Measurements from ENCODE around the gene VENTX.
"Not testable (repeated sequence)": the region's sequence is repeated elsewhere in the genome, so short reads cannot be mapped to it uniquely, and the experiment has no call there.

Gene VENTX

DNA sequence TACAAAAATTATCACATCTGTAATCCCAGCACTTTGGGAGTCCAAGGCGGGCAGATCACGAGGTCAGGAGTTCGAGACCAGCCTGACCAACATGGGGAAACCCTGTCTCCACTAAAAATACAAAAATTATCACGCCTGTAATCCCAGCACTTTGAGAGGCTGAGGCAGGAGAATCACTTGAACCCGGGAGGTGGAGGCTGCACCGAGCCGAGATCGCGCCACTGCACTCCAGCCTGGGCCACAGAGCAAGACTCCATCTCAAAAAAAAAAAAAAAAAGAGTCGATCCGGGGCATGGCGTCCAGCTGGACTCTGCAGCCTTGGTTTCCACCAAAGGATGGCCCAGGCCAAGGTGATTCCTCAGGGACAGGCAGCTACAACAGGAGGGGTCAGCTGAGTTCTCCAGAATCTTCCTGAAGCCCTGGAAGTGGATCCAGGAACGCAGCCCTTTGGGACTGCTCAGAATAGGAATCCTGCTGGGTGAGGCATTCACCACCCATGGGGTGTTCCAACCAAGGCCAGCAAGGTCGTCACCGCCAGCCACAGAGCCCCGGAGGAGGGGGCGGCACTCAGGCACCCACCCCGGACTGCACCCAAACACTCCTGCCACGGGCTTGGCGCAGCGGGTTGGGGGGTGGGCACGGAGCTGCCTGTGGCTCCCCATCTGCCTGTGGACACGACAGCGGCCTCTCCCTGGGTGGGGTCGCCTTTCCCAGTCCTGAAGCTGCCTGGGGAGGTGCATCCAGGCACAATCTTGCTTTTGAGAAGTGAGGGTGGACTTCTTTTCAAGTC lies 19.7 kb upstream of the VENTX start:
- DNase-seq, result no peak

DNA sequence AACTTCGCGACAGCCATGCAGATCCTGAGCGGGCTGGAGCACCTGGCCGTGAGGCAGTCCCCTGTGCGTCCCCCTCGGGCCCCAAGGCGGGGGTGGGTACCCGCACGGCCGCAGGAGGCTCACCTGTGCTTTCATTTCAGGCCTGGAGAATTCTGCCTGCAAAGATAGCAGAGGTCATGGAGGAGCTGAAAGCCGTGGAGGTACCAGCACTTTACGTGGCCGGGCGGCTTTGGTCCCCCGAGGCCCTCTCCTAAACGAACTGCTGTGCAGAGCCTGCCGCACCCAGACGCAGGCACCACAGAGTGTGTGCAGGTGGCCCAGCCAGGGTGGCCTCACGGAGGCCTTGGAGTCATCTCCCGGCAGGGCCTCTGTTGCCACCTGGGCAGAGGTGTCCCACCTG lies 18.8 kb upstream of the VENTX start:
- no peak for DNase-seq

DNA sequence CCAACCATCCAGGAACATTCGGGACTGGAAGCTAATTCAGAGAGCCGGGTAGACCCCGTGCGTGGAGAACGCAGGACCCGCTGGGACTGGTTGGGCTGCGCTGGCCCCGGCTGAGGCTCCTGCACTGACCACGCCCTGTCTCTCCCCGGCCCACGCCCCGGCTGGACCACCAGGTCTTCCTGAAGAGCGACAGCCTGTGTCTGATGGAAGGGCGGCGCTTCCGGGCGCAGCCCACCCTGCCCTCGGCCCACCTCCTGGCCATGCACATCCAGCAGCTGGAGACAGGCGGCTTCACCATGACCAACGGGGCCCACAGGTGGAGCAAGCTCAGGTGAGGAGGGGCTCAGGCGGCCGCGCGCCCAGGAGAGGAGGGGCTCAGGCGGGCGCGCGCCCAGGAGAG lies 17.9 kb upstream of the VENTX start:
- DNase-seq, result no peak

GRCh38 chr10:133221331-133221730 lies 16.3 kb upstream of the VENTX start:
- DNase-seq, result no peak

DNA sequence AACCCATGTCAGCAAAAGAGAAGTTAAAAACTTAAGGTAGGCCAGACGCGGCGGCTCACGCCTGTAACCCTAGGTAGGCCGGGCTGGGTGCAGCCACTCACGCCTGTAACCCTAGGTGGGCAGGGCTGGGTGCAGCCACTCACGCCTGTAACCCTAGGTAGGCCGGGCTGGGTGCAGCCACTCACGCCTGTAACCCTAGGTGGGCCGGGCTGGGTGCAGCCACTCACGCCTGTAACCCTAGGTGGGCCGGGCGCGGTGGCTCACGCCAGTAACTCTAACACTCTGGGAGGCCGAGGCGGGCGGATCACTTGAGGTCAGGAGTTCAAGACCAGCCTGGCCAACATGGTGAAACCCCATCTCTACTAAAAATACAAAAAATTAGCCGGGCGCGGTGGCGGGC lies 15.9 kb upstream of the VENTX start:
- DNase-seq, result not testable (repeated sequence)

- no peak for DNase-seq
These were observed 13.6 kb upstream of the VENTX start for GRCh38 chr10:133224076-133224475.

GRCh38 chr10:133224756-133225372 lies 12.8 kb upstream of the VENTX start:
- DNase-seq, result no peak

- DNase-seq, result no peak
These were observed 11.9 kb upstream of the VENTX start for GRCh38 chr10:133225707-133226191.

- DNase-seq, result no peak
These were observed 11.3 kb upstream of the VENTX start for GRCh38 chr10:133226251-133226808.

DNA sequence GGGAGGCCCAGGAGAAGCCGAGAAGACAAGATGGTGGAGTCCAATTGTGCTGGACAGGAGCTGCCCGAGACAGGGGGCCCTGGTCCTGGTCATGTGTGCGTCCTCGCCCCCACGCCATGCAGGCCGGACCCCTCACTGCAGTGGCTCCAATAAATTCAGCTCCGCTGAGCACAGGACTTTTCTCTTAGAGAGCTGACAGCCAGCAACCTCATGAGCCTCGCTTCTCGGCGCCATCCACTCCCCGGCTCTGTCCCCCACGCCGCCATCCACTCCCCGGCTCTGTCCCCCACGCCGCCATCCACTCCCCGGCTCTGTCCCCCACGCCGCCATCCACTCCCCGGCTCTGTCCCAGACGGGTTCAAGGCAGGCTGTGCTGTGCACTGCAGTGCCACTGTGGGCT lies 10.4 kb upstream of the VENTX start:
- DNase-seq, result no peak

DNA sequence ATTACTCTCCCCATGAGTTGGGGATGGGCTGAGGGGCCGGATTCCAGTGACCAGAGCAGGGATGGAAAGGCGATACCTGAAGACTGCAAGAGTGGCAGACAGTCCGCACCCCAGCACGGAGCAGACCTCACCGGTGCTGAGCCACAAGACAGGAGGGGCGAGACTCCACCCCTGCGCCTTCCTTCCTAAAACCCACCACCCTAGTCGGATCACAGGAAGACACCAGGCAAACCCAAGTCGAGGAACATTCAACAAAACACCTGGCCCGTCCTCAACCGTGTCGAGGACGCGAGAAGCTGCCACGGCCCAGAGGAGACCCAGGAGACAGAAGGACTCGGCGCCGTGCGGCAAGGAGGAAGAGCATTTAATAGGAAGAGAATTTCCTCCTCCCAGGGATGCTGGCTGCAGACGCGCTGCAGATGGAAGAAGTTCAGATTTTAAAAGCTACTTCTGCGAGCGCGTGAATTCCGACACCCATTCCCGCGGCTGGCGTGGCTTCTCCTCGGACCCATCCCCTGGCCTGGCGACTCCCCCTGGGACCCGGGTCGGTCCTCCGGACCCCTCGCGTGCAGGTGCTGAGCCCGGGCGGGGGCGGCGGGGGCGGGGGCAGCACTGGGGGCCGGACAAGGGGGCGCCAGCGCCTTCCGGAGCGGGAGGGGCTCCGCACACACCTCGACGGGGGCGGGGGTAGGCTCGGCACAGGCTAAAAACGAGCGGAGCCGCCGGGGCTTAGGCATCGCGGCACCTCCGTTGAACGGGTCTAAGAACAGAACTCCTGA lies 8.2 kb upstream of the VENTX start:
- no peak for DNase-seq

DNA sequence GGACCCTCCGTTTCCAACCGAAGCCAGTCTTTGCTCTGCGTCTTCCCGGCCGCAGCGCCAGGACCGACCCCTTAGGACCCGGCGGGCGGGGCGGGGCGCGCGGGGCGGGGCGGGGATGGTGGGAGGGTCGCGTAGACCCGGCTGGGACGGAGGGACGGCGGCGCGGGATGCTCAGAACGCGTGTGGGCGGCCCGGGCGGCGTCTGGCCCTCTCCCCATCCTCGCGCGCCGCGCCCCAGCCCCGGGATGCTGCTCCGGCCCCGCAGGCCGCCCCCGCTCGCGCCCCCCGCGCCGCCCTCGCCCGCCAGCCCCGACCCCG lies 7.7 kb upstream of the VENTX start, which contains the start of gene UTF1:
Gene UTF1 (plus strand): TSS at position 174 of the 318 bp plus-strand sequence. CDS start 72 bp downstream, at position 246.
- DNase-seq, result no peak

DNA sequence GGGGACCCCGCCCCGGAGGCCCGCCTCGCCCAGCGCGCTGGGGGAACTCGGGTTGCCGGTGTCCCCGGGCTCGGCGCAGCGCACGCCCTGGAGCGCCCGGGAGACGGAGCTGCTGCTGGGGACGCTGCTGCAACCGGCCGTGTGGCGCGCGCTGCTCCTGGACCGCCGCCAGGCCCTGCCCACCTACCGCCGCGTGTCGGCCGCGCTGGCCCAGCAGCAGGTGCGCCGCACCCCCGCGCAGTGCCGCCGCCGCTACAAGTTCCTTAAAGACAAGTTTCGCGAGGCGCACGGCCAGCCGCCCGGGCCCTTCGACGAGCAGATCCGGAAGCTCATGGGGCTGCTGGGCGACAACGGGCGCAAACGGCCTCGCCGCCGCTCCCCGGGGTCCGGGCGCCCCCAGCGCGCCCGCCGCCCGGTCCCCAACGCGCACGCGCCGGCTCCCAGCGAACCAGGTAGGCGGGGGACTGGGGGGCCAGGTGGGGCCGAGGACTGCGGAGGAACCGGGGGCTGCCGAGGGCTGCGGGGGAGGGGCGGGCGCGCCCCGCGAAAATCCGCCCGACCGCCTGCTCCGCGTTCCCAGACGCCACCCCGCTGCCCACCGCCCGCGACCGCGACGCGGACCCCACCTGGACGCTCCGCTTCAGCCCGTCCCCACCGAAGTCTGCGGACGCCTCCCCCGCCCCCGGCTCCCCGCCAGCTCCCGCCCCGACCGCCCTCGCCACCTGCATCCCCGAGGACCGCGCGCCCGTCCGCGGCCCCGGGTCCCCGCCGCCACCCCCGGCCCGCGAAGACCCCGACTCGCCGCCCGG lies 7.1 kb upstream of the VENTX start:
- no peak for DNase-seq

- DNase-seq, result no peak
These were observed 6.3 kb upstream of the VENTX start for GRCh38 chr10:133231244-133231945.

DNA sequence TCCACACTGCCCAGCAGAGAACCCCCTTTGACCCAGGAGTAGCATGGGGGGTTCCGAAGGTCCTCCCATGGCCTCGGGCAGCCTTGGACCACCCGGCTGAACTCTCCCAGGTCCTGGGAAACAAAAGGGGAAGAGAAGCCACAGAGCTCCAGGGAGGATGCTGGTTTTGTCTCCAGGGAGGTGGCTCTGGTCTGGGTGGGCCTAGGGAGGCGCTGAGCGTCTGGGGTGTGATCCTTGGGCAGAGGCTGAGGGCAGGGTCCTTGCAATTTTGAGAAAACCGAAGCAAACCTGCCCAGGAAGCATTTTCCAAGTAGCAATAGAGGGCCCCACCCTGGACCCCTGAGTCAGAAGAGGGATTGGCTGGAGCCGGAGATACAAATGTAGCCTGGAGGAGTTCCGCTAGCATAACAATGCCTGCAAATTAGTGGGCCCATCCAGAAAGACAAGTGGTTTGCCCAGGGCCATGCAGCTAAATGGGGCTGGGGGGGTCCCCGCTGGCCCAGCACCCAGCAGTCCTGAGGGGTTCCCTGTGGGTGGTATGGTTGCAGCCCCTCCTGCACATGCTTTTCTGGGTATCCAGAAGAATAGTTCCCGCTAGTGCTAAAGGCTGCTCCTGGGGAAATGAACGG lies 5.6 kb upstream of the VENTX start:
- DNase-seq, result no peak

DNA sequence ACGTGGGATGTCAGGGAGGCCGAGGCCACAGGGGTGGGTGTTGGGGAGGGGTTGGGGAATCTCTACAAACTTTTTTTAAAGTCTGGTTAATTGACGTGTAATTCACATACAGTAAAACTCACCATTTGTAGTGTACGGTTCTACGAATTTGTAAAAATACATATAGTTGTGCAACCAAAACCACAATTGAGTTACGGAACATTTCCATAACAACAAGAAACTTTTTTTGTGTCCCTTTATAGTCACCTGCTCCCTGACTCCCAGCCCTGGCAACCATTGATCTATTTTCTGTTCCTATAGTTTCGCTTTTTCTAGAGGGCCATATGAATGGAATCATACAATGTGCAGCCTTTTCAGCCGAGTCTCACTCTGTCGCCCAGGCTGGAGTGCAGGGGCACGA lies 2.9 kb upstream of the VENTX start:
- not testable (repeated sequence) for DNase-seq

DNA sequence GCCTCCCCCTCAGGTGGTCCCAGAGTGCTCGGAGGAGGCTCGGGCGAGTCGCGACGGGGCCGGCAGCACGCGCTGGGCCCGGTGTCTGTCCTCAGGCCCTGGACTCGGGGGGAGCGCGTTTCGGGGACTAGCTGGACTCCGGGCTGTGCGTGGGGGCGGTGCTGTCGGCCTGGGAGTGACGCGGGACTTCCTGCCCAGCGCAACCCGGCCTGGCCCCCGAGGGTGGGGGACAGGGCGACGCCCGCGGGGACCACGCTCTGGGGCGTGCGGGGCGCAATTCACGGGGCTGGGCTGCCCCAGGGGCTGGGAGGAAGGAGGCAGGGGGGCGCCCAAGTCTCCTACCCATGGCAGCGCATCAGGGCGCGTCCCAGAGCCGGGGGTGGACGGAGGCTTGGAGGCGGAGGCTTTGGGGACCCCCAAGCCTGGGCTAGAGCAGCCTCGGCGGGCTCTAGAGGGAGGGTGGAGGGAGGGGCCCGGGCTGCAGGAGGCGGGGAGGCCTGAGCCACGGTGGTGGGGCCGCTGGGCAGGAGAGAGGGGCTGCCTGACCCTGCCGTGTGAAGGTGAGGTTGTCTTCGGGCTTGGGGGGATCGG lies 2.3 kb upstream of the VENTX start:
- no peak for DNase-seq

DNA sequence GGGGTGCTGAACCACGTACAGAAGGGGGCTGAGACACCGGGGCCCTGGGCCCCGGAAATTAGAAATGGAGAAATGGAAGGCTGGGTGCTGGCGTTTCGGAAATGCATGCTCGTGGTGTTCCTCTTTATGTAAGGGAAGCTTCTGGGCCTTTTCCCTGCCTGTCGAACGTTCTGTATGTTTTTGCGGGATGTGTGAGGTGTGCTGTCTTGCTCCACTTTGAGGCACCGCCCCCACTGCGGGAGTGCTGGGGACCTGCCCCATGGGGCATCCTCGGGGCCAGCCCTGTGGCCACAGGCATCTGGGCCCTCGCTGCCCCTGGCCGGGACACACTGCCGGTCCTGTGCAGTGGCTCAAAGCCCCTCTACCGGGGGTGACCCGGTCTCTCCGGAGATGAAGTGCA lies 1.7 kb upstream of the VENTX start:
- DNase-seq, result no peak

- DNase-seq, result no peak
These were observed 1.0 kb upstream of the VENTX start for GRCh38 chr10:133236401-133237240.

- DNase-seq, result no peak
These were observed 441 bp upstream of the VENTX start for GRCh38 chr10:133237241-133237587.

Measured in DMS 273 treated with DMSO at 0.1 percent for 48 hours (cell line).